K562 (cell line): ENCODE results near the gene SHC1. TPM values are rescaled to one million over a fixed set of nuclear protein-coding genes. Genes with fewer than 3 reads are reported as not detected.

Source experiments
- CCAR2 ChIP-seq: fragments of 200-400 bp; formaldehyde crosslinking; IDR thresholded peaks from 2 replicates; pipeline ENCODE4 v1.6.1; 2017; ENCODE audit warnings: mild to moderate bottlenecking, low read depth, low read length
- HINFP ChIP-seq: fragments of 450-650 bp; conservative IDR thresholded peaks from 2 replicates; pipeline ENCODE4 v1.6.1; 2016; ENCODE audit warnings: missing genetic modification characterization, low read depth, mild to moderate bottlenecking, control low read depth, missing compliant biosample characterization
- HLTF ChIP-seq: fragments of 450-650 bp; IDR thresholded peaks from 2 replicates; pipeline ENCODE4 v1.6.1; 2016
- IFI16 ChIP-seq: fragments of 250-450 bp; sonication (Bioruptor Pico); IDR thresholded peaks from 2 replicates; pipeline ENCODE4 v2.1.2; 2022; ENCODE audit warnings: mild to moderate bottlenecking, inconsistent platforms
- KLF16 ChIP-seq: IDR thresholded peaks from 2 replicates; pipeline ENCODE4 v1.6.1; 2016; ENCODE audit warnings: antibody characterized with exemption
- POU5F1 ChIP-seq: fragments of 150-350 bp; IDR thresholded peaks from 2 replicates; pipeline ENCODE4 v1.6.1; 2014; ENCODE audit warnings: borderline replicate concordance, low read length, low read depth, mild to moderate bottlenecking; ENCODE audit not compliant: partially characterized antibody
- RAD51 ChIP-seq: fragments of 450-650 bp; IDR thresholded peaks from 2 replicates; pipeline ENCODE4 v1.7.1; 2016; ENCODE audit warnings: low read depth, mild to moderate bottlenecking, borderline replicate concordance
- STAT5B ChIP-seq: fragments of 250-450 bp; sonication (Bioruptor Pico); IDR thresholded peaks from 2 replicates; pipeline ENCODE4 v1.8.0; 2021; ENCODE audit warnings: mild to moderate bottlenecking, inconsistent platforms
- STAT6 ChIP-seq: sonication (generic); formaldehyde crosslinking; IDR thresholded peaks from 2 replicates; pipeline ENCODE4 v1.8.1; 2023; ENCODE audit warnings: mild to moderate bottlenecking, missing genetic modification reagents
- TCF7 ChIP-seq: sonication (generic); IDR thresholded peaks from 2 replicates; pipeline ENCODE4 v1.6.1; 2016; ENCODE audit warnings: antibody characterized with exemption, borderline replicate concordance
- ZNF146 ChIP-seq: IDR thresholded peaks from one replicate; pipeline ENCODE4 v1.6.1; 2018; ENCODE audit warnings: missing compliant biosample characterization; ENCODE audit not compliant: unreplicated experiment
- ZNF407 ChIP-seq: fragments of 450-650 bp; IDR thresholded peaks from 2 replicates; pipeline ENCODE4 v1.6.1; 2016; ENCODE audit warnings: low read depth
- ZNF589 ChIP-seq: fragments of 200-800 bp; sonication (Bioruptor generic); IDR thresholded peaks from 2 replicates; pipeline ENCODE4 v1.6.1; 2016; ENCODE audit warnings: low read depth, missing genetic modification characterization, missing compliant biosample characterization
- polyA plus RNA-seq, 8 experiments: library from polyadenylated mRNA; depleted of rRNA in 4 of 8; stranded (reverse) in 5 of 8; unstranded in 3 of 8; fragments of >200 nt; fragmentation: Nextera tagmentation in 2 of 8; fragmentation: Illumina TruSeq in 1 of 8; extraction: Ambion mirVana in 2 of 8; extraction: Trizol in 1 of 8; gene quantifications; 2 replicates each; pipeline versions ENCODE4 v1.2.1 to v1.2.3, GENCODE V29; 2011 to 2014; ENCODE audit warnings: inconsistent platforms in 1 of 8, missing spikeins in 1 of 8
- total RNA-seq, 7 experiments: library from RNA; depleted of rRNA in 6 of 7; stranded (reverse); fragments of >200 nt in 6 of 7; fragmentation: Illumina TruSeq in 2 of 7; extraction: Trizol in 2 of 7; gene quantifications; 2 replicates each; pipeline versions ENCODE4 v1.2.1 to v1.2.3, GENCODE V29; 2011 to 2021; ENCODE audit warnings: low replicate concordance in 1 of 7
- TF ChIP-seq, protein P1 (sequence below): fragments of 450-650 bp; formaldehyde crosslinking; IDR thresholded peaks from 2 replicates; pipeline ENCODE4 v1.4.0; 2020; ENCODE audit warnings: mild to moderate bottlenecking

Gene SHC1
- total and polyA plus RNA-seq, 9 of the 15 experiments (the other 6 are each of a cell fraction or from before 2014, with no cell fraction given) = 4.1 to 113 (median 51.9) TPM

DNA sequence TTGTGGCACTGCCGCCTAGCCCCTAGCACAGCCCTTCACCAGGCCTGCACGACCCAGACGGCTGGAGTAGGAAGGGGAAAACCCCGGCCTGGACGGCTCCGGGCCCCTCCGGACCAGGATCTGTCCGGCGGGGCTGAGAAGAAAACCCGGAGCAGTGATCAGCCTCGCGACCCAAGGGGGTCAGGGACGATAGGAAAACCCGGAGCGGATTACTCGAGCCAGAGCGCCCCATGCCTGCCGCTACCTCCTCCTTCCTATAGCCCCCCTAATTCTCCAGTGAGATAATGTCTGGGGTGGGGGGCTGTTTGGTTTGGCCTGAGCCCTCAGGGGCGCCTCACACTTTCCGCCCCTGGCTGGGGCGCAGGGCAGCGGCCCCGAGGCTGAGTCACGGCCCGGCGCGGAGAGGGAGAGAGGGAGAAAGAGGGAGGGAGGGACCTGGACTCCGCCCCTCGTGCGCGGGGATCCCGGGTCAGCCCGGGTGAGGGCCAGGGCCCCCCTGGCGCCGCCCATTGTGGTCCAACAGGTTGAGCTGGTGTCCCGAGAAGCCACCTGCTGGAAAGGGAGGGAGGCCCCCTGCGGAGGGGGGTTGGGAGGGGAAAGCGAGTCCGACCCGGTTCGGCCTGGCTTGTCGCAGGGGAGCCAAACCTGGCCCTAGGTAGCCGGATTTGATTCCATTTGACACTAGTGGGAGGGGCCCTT, 30.3 kb upstream of the SHC1 start (continued):
- TF ChIP-seq HINFP (no peak), TCF7 (peak; percentile 43; the same call in 1 of the 2 replicates), CCAR2 (no peak), HLTF (peak; percentile 73; the same call in 1 of the 2 replicates), KLF16 (no peak; the same call in 1 of the 2 replicates), ZNF146 (CRISPR knock-in tag) (peak; percentile 32), ZNF589 (CRISPR knock-in tag) (no peak), RAD51 (peak; percentile 56; the same call in 1 of the 2 replicates), POU5F1 (no peak), STAT6 (CRISPR knock-in tag) (no peak), ZNF407 (no peak), STAT5B (CRISPR knock-in tag) (no peak), IFI16 (CRISPR knock-in tag) (no peak)
- TF ChIP-seq, protein P1, sequence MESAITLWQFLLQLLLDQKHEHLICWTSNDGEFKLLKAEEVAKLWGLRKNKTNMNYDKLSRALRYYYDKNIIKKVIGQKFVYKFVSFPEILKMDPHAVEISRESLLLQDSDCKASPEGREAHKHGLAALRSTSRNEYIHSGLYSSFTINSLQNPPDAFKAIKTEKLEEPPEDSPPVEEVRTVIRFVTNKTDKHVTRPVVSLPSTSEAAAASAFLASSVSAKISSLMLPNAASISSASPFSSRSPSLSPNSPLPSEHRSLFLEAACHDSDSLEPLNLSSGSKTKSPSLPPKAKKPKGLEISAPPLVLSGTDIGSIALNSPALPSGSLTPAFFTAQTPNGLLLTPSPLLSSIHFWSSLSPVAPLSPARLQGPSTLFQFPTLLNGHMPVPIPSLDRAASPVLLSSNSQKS (CRISPR knock-in tag) = no peak
